Memory B cell (primary cell): ENCODE data around the gene LBH.

Experiments
- ATAC-seq: fragments of 150-1000 bp; cut with Tn5 transposase; 2 replicates; pipeline ENCODE4 v1.10.0; 2021; ENCODE audit warnings: low read depth, mild to moderate bottlenecking, moderate library complexity
- DNase-seq, 2 donors: peaks; one replicate each; pipeline ENCODE4 v3.0.0; 2022; ENCODE audit warnings: low spot score in 2 of 2
- H3K27ac Mint-ChIP-seq: one replicate; pipeline ENCODE4 v1.8.0; 2022; ENCODE audit warnings: mild to moderate bottlenecking, moderate library complexity, mixed read lengths
- H3K27me3 Mint-ChIP-seq: one replicate; pipeline ENCODE4 v1.8.0; 2022; ENCODE audit warnings: mixed read lengths
- H3K36me3 Mint-ChIP-seq: one replicate; pipeline ENCODE4 v1.8.0; 2022; ENCODE audit warnings: mild to moderate bottlenecking, mixed read lengths
- H3K4me1 Mint-ChIP-seq: one replicate; pipeline ENCODE4 v1.8.0; 2022; ENCODE audit warnings: mixed read lengths
- H3K4me3 Mint-ChIP-seq: one replicate; pipeline ENCODE4 v1.8.0; 2022; ENCODE audit warnings: mild to moderate bottlenecking, moderate library complexity, mixed read lengths
- H3K9me3 Mint-ChIP-seq: one replicate; pipeline ENCODE4 v1.8.0; 2022; ENCODE audit warnings: mixed read lengths

LBH gene

GRCh38 chr2:30296496-30296895 is 65.2 kb downstream of the LBH start:
- Mint-ChIP-seq H3K9me3 (peaks cover 5% of the 10 kb centered on the region), H3K27ac (peak overlapping the region; percentile 16), H3K4me1 (peaks cover 41% of the 10 kb centered on the region), H3K36me3 (no peaks in the 10 kb centered on the region), H3K27me3 (no peaks in the 10 kb centered on the region), H3K4me3 (no peak overlapping the region)
- DNase-seq (no peak), ATAC-seq (no peak)

GRCh38 chr2:30298302-30298701 is 67.0 kb downstream of the LBH start:
- Mint-ChIP-seq H3K27ac (peak overlapping the region; percentile 52), H3K27me3 (no peaks in the 10 kb centered on the region), H3K4me1 (peaks cover 34% of the 10 kb centered on the region), H3K9me3 (peaks cover 5% of the 10 kb centered on the region), H3K36me3 (no peaks in the 10 kb centered on the region), H3K4me3 (peak overlapping the region; percentile 2)
- ATAC-seq (peak; percentile 79), DNase-seq (no peak)

- Mint-ChIP-seq H3K27ac (no peak overlapping the region), H3K4me3 (no peak overlapping the region), H3K27me3 (no peaks in the 10 kb centered on the region), H3K36me3 (no peaks in the 10 kb centered on the region), H3K4me1 (peaks cover 21% of the 10 kb centered on the region), H3K9me3 (peaks cover 5% of the 10 kb centered on the region)
- DNase-seq (no peak), ATAC-seq (no peak)
These were observed 68.8 kb downstream of the LBH start for GRCh38 chr2:30300122-30300455.

- ATAC-seq (no peak), DNase-seq (no peak)
- Mint-ChIP-seq H3K4me1 (peaks cover 21% of the 10 kb centered on the region), H3K4me3 (no peak overlapping the region), H3K36me3 (no peaks in the 10 kb centered on the region), H3K27me3 (no peaks in the 10 kb centered on the region), H3K9me3 (peaks cover 5% of the 10 kb centered on the region), H3K27ac (no peak overlapping the region)
These were observed 69.3 kb downstream of the LBH start for GRCh38 chr2:30300456-30301221.

GRCh38 chr2:30301551-30301950 is 70.2 kb downstream of the LBH start:
- H3K9me3 Mint-ChIP-seq, result peaks cover 5% of the 10 kb centered on the region
- no peaks in the 10 kb centered on the region for H3K36me3 Mint-ChIP-seq
- H3K4me3 Mint-ChIP-seq, result no peak overlapping the region
- no peak overlapping the region for H3K27ac Mint-ChIP-seq
- peaks cover 21% of the 10 kb centered on the region for H3K4me1 Mint-ChIP-seq
- DNase-seq, result no peak
- H3K27me3 Mint-ChIP-seq, result no peaks in the 10 kb centered on the region
- no peak for ATAC-seq

GRCh38 chr2:30302566-30302965 is 71.2 kb downstream of the LBH start:
- H3K4me1 Mint-ChIP-seq, result peaks cover 13% of the 10 kb centered on the region
- no peak overlapping the region for H3K27ac Mint-ChIP-seq

GRCh38 chr2:30303095-30303494 is 71.8 kb downstream of the LBH start:
- H3K27me3 Mint-ChIP-seq, result no peaks in the 10 kb centered on the region
- no peak overlapping the region for H3K27ac Mint-ChIP-seq
- no peak overlapping the region for H3K4me3 Mint-ChIP-seq
- DNase-seq (no peak), ATAC-seq (no peak)
- no peaks in the 10 kb centered on the region for H3K9me3 Mint-ChIP-seq
- peaks cover 15% of the 10 kb centered on the region for H3K4me1 Mint-ChIP-seq
- no peaks in the 10 kb centered on the region for H3K36me3 Mint-ChIP-seq

More at GRCh38 chr2:30302566-30302965, 71.2 kb downstream of the LBH start:
- Mint-ChIP-seq H3K4me3 (no peak overlapping the region), H3K36me3 (no peaks in the 10 kb centered on the region), H3K9me3 (no peaks in the 10 kb centered on the region), H3K27me3 (no peaks in the 10 kb centered on the region)
- ATAC-seq, result no peak
- DNase-seq, result no peak

GRCh38 chr2:30305235-30305634 is 73.9 kb downstream of the LBH start:
- Mint-ChIP-seq H3K4me1 (peaks cover 12% of the 10 kb centered on the region), H3K9me3 (no peaks in the 10 kb centered on the region), H3K4me3 (no peak overlapping the region), H3K27ac (no peak overlapping the region), H3K27me3 (no peaks in the 10 kb centered on the region), H3K36me3 (no peaks in the 10 kb centered on the region)
- ATAC-seq (no peak), DNase-seq (no peak)

- no peak for ATAC-seq
- peaks cover 19% of the 10 kb centered on the region for H3K4me1 Mint-ChIP-seq
- H3K4me3 Mint-ChIP-seq, result no peak overlapping the region
- no peaks in the 10 kb centered on the region for H3K36me3 Mint-ChIP-seq
- no peaks in the 10 kb centered on the region for H3K9me3 Mint-ChIP-seq
- no peaks in the 10 kb centered on the region for H3K27me3 Mint-ChIP-seq
- DNase-seq, result no peak
- no peak overlapping the region for H3K27ac Mint-ChIP-seq
These were observed 75.2 kb downstream of the LBH start for GRCh38 chr2:30306522-30306921.

GRCh38 chr2:30308280-30308679 is 76.9 kb downstream of the LBH start:
- Mint-ChIP-seq H3K27me3 (no peaks in the 10 kb centered on the region), H3K36me3 (no peaks in the 10 kb centered on the region), H3K4me3 (no peak overlapping the region), H3K27ac (no peak overlapping the region), H3K4me1 (peaks cover 19% of the 10 kb centered on the region), H3K9me3 (no peaks in the 10 kb centered on the region)
- no peak for DNase-seq
- no peak for ATAC-seq
